Measurements from ENCODE around the gene PTPRT. TPM values are rescaled to one million over a fixed set of nuclear protein-coding genes. Genes with fewer than 3 reads are reported as not detected.

Gene PTPRT
- total RNA-seq, 1 donor from 2014 or later, result 0.56 TPM

- H3K27me3 Mint-ChIP-seq (ENCODE audit: low read depth), result peaks cover 65% of the 10 kb centered on the region
- H3K27ac Mint-ChIP-seq (ENCODE audit: unreplicated experiment), result no peak overlapping the region
Observed at GRCh38 chr20:43029176-43029575, 160.5 kb downstream of the PTPRT start.

DNA sequence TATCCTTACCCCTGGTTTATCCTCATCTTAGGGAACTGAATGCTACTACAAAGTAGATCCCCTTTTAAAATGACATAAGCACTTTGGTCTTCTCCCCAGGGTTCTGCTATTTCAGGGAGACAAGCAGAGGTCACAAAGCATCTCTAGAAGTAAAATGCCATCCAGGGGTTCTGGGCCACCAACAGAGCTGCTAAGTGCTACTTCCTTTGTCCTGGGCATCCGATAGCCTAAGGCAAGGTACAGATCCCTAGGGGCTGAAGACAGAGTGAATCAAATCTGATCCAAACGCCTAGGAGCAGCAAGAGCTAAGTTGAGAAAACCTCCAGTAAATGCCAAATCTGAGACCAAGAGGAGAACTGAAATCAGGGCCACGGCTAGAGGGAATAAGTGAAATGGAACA, 161.2 kb downstream of the PTPRT start:
- peaks cover 63% of the 10 kb centered on the region for H3K27me3 Mint-ChIP-seq (ENCODE audit: low read depth)

More at GRCh38 chr20:43029176-43029575, 160.5 kb downstream of the PTPRT start:
- Mint-ChIP-seq H3K4me3 (no peak overlapping the region), H3K36me3 (ENCODE audit: low read depth) (no peaks in the 10 kb centered on the region), H3K9me3 (peaks cover 6% of the 10 kb centered on the region), H3K4me1 (no peaks in the 10 kb centered on the region)
- TF ChIP-seq, protein P1, sequence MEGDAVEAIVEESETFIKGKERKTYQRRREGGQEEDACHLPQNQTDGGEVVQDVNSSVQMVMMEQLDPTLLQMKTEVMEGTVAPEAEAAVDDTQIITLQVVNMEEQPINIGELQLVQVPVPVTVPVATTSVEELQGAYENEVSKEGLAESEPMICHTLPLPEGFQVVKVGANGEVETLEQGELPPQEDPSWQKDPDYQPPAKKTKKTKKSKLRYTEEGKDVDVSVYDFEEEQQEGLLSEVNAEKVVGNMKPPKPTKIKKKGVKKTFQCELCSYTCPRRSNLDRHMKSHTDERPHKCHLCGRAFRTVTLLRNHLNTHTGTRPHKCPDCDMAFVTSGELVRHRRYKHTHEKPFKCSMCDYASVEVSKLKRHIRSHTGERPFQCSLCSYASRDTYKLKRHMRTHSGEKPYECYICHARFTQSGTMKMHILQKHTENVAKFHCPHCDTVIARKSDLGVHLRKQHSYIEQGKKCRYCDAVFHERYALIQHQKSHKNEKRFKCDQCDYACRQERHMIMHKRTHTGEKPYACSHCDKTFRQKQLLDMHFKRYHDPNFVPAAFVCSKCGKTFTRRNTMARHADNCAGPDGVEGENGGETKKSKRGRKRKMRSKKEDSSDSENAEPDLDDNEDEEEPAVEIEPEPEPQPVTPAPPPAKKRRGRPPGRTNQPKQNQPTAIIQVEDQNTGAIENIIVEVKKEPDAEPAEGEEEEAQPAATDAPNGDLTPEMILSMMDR (conservative IDR thresholded peaks at IDR 0.05), result no peak
- DNase-seq (ENCODE audit: low read depth, low spot score), result no peak

DNA sequence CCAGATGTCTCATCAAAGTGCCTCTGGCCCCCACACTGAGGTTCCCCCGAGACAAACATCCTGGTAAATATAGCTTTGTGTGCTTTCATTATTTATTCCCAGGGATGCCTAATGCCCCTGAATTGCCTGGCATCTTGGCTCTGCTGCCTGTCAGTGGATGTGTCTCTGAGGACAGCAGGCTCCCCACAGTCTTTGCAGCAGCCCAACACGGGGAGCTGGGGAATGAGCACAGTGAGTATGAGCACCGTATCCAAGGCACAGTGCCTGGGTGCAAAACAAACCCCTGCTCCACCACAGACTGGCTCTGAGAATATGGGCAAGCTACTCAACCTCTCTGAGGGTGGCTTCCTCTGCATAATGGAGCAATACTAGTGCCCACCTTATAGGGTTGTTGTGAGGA, 165.9 kb downstream of the PTPRT start:
- H3K4me1 Mint-ChIP-seq, result no peaks in the 10 kb centered on the region
- no peak for DNase-seq (ENCODE audit: low read depth, low spot score)
- peaks cover 6% of the 10 kb centered on the region for H3K9me3 Mint-ChIP-seq
- no peak overlapping the region for H3K4me3 Mint-ChIP-seq
- peaks cover 27% of the 10 kb centered on the region for H3K27me3 Mint-ChIP-seq (ENCODE audit: low read depth)
- H3K36me3 Mint-ChIP-seq (ENCODE audit: low read depth), result no peaks in the 10 kb centered on the region
- H3K27ac Mint-ChIP-seq (ENCODE audit: unreplicated experiment), result no peak overlapping the region
- TF ChIP-seq, protein P1 (conservative IDR thresholded peaks at IDR 0.05), result no peak

More for the DNA sequence above, 161.2 kb downstream of the PTPRT start:
- Mint-ChIP-seq H3K4me1 (no peaks in the 10 kb centered on the region), H3K27ac (ENCODE audit: unreplicated experiment) (no peak overlapping the region), H3K9me3 (peaks cover 6% of the 10 kb centered on the region), H3K4me3 (no peak overlapping the region), H3K36me3 (ENCODE audit: low read depth) (no peaks in the 10 kb centered on the region)
- TF ChIP-seq, protein P1 (conservative IDR thresholded peaks at IDR 0.05), result no peak
- DNase-seq (ENCODE audit: low read depth, low spot score), result no peak

- Mint-ChIP-seq H3K27ac (ENCODE audit: unreplicated experiment) (no peak overlapping the region), H3K36me3 (ENCODE audit: low read depth) (no peaks in the 10 kb centered on the region), H3K4me1 (no peaks in the 10 kb centered on the region), H3K27me3 (ENCODE audit: low read depth) (peaks cover 25% of the 10 kb centered on the region), H3K4me3 (no peak overlapping the region), H3K9me3 (peaks cover 6% of the 10 kb centered on the region)
- DNase-seq (ENCODE audit: low read depth, low spot score), result no peak
- TF ChIP-seq, protein P1 (conservative IDR thresholded peaks at IDR 0.05), result no peak
Observed at GRCh38 chr20:43022568-43022967, 167.1 kb downstream of the PTPRT start.

DNA sequence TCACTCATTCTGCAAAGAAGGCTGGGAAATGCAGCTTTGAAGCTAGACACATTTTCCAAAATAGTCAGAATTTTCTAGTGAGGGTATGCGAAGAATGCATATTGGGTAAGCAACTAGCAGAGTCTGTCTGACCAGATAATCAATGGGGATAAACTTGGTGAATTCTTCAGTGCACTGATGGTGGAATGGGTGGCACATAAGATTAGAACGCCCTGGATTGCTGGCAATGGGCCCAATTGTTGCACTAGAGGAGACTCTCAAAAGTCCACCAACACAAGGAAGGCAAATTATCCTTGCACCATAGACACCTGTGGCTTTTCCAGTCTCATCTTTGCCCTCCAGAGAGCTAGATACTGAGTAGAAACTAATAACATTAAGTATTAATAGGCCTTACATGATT, 167.6 kb downstream of the PTPRT start:
- Mint-ChIP-seq H3K9me3 (peaks cover 6% of the 10 kb centered on the region), H3K36me3 (ENCODE audit: low read depth) (no peaks in the 10 kb centered on the region), H3K27ac (ENCODE audit: unreplicated experiment) (no peak overlapping the region), H3K27me3 (ENCODE audit: low read depth) (peaks cover 26% of the 10 kb centered on the region), H3K4me1 (no peaks in the 10 kb centered on the region), H3K4me3 (no peak overlapping the region)
- no peak for DNase-seq (ENCODE audit: low read depth, low spot score)
- TF ChIP-seq, protein P1 (conservative IDR thresholded peaks at IDR 0.05), result no peak
